Neural cell (in vitro differentiated cells): ENCODE results near the gene C16orf96. TPM values are rescaled to one million over a fixed set of nuclear protein-coding genes. Genes with fewer than 3 reads are reported as not detected.

Experiments
- H2AFZ ChIP-seq: fragments of 200-600, 300-800 bp; sonication (generic), shearing (Covaris generic); 2 replicates; pipeline ENCODE4 v1.6.0; 2014; ENCODE audit warnings: low read depth, mild to moderate bottlenecking, antibody characterized with exemption, low read length, moderate library complexity
- H3F3A ChIP-seq: fragments of 200-600 bp; shearing (Covaris generic); 2 replicates; pipeline ENCODE4 v1.6.1; 2016; ENCODE audit warnings: mild to moderate bottlenecking, moderate library complexity, mixed read lengths, antibody characterized with exemption, low read length; ENCODE audit not compliant: insufficient read depth, poor library complexity, severe bottlenecking
- H3K27ac ChIP-seq: fragments of 200-600, 300-800 bp; sonication (generic), shearing (Covaris generic); 2 replicates; pipeline ENCODE4 v1.5.1; 2014; ENCODE audit warnings: mild to moderate bottlenecking, low read length, moderate library complexity
- H3K27me3 ChIP-seq: fragments of 300-800, 200-600 bp; sonication (generic), shearing (Covaris generic); 2 replicates; pipeline ENCODE4 v1.6.0; 2014; ENCODE audit warnings: mild to moderate bottlenecking, low read depth, low read length, moderate library complexity; ENCODE audit not compliant: insufficient read depth
- H3K36me3 ChIP-seq: fragments of 300-800, 200-600 bp; sonication (generic), shearing (Covaris generic); 2 replicates; pipeline ENCODE4 v1.5.1; 2014; ENCODE audit warnings: mild to moderate bottlenecking, antibody characterized with exemption, low read length, moderate library complexity; ENCODE audit not compliant: insufficient read depth
- H3K4me2 ChIP-seq: fragments of 300-800, 200-600 bp; sonication (generic), shearing (Covaris generic); 2 replicates; pipeline ENCODE4 v1.6.0; 2014; ENCODE audit warnings: mild to moderate bottlenecking, low read length
- H3K4me3 ChIP-seq: fragments of 300-800, 200-600 bp; sonication (generic), shearing (Covaris generic); 2 replicates; pipeline ENCODE4 v1.5.1; 2014; ENCODE audit warnings: mild to moderate bottlenecking, low read length, moderate library complexity
- H3K79me2 ChIP-seq: fragments of 200-600 bp; shearing (Covaris generic); replicated peaks from 2 replicates; pipeline ENCODE4 v1.6.0; 2014; ENCODE audit warnings: mild to moderate bottlenecking, low read length, moderate library complexity; ENCODE audit not compliant: insufficient read depth
- H3K9ac ChIP-seq: fragments of 300-800, 200-600 bp; sonication (generic), shearing (Covaris generic); 2 replicates; pipeline ENCODE4 v1.6.1; 2016; ENCODE audit warnings: mild to moderate bottlenecking, low read length, mixed read lengths
- H3K9me2 ChIP-seq: fragments of 200-600 bp; shearing (Covaris generic); 2 replicates; pipeline ENCODE4 v1.6.1; 2016; ENCODE audit warnings: mild to moderate bottlenecking, low read length, mixed read lengths; ENCODE audit not compliant: insufficient read depth
- H3K9me3 ChIP-seq: fragments of 200-600, 300-800 bp; sonication (generic), shearing (Covaris generic); 2 replicates; pipeline ENCODE4 v1.6.1; 2016; ENCODE audit warnings: mild to moderate bottlenecking, mixed run types, low read length, moderate library complexity, mixed read lengths
- H4K20me1 ChIP-seq: fragments of 200-600 bp; shearing (Covaris generic); 2 replicates; pipeline ENCODE4 v1.6.1; 2016; ENCODE audit warnings: mild to moderate bottlenecking, mixed run types; ENCODE audit not compliant: insufficient read depth
- CTCF ChIP-seq: fragments of 450-650 bp; IDR thresholded peaks from 2 replicates; pipeline ENCODE4 v1.5.1; 2014; ENCODE audit warnings: antibody characterized with exemption, mild to moderate bottlenecking, moderate library complexity; ENCODE audit not compliant: poor library complexity, severe bottlenecking
- EP300 ChIP-seq: fragments of 450-650 bp; conservative IDR thresholded peaks from 2 replicates; pipeline ENCODE4 v1.6.1; 2014; ENCODE audit warnings: antibody characterized with exemption, mild to moderate bottlenecking, moderate library complexity; ENCODE audit not compliant: poor library complexity, severe bottlenecking
- EZH2 ChIP-seq: fragments of 200-600, 300-800 bp; shearing (Covaris generic), sonication (generic); IDR thresholded peaks from 2 replicates; pipeline ENCODE4 v1.6.1; 2014; ENCODE audit warnings: antibody characterized with exemption, low read length, borderline replicate concordance, mild to moderate bottlenecking; ENCODE audit not compliant: insufficient read depth, poor library complexity, severe bottlenecking
- MXI1 ChIP-seq: fragments of 450-650 bp; conservative IDR thresholded peaks from 2 replicates; pipeline ENCODE4 v1.6.1; 2014; ENCODE audit warnings: antibody characterized with exemption, mild to moderate bottlenecking; ENCODE audit not compliant: poor library complexity, severe bottlenecking
- POLR2AphosphoS5 ChIP-seq: IDR thresholded peaks from 2 replicates; pipeline ENCODE4 v1.6.1; 2012
- RAD21 ChIP-seq: fragments of 450-650 bp; conservative IDR thresholded peaks from 2 replicates; pipeline ENCODE4 v1.6.1; 2014; ENCODE audit warnings: antibody characterized with exemption, mild to moderate bottlenecking, moderate library complexity
- REST ChIP-seq: IDR thresholded peaks from 2 replicates; pipeline ENCODE4 v1.6.1; 2012; ENCODE audit warnings: borderline replicate concordance
- SMC3 ChIP-seq: fragments of 450-650 bp; conservative IDR thresholded peaks from 2 replicates; pipeline ENCODE4 v1.6.1; 2014; ENCODE audit warnings: antibody characterized with exemption, mild to moderate bottlenecking, moderate library complexity; ENCODE audit not compliant: poor library complexity
- TAF1 ChIP-seq: IDR thresholded peaks from 2 replicates; pipeline ENCODE4 v1.6.1; 2012; ENCODE audit warnings: low read depth
- polyA plus RNA-seq: library from polyadenylated mRNA; depleted of rRNA; stranded (reverse); fragments of >200 nt; gene quantifications from 2 replicates; pipeline ENCODE4 v1.2.3, GENCODE V29; 2014

Gene C16orf96
- polyA plus RNA-seq, 1 donor from 2014 or later: 0.21 TPM

- Histone ChIP-seq H3K4me3 (no peak overlapping the region), H3K27me3 (no peaks in the 10 kb centered on the region), H3K36me3 (no peaks in the 10 kb centered on the region), H2AFZ (no peak overlapping the region), H3F3A (no peaks in the 10 kb centered on the region), H3K9me3 (no peaks in the 10 kb centered on the region), H3K9ac (no peak overlapping the region), H3K9me2 (no peaks in the 10 kb centered on the region), H3K79me2 (peaks cover 53% of the 10 kb centered on the region), H3K4me2 (no peak overlapping the region), H4K20me1 (no peaks in the 10 kb centered on the region), H3K27ac (no peak overlapping the region)
- TF ChIP-seq POLR2AphosphoS5 (no peak), MXI1 (no peak), SMC3 (no peak), RAD21 (no peak)
These were observed 84.6 kb downstream of the C16orf96 start for GRCh38 chr16:4640572-4641305.

- H3K4me2 ChIP-seq: no peak overlapping the region
- H3K4me3 ChIP-seq: no peak overlapping the region
- H3K9me2 ChIP-seq: no peaks in the 10 kb centered on the region
- no peaks in the 10 kb centered on the region for H4K20me1 ChIP-seq
- H3K27ac ChIP-seq: no peak overlapping the region
- H3K36me3 ChIP-seq: no peaks in the 10 kb centered on the region
- no peak overlapping the region for H3K9ac ChIP-seq
- H3K9me3 ChIP-seq: no peaks in the 10 kb centered on the region
- peaks cover 51% of the 10 kb centered on the region for H3K79me2 ChIP-seq
- H3F3A ChIP-seq: no peaks in the 10 kb centered on the region
- TF ChIP-seq CTCF: no peak
- TF ChIP-seq REST: no peak
- TF ChIP-seq SMC3: no peak
- TF ChIP-seq RAD21: no peak
- no peak for TF ChIP-seq MXI1
- no peak for TF ChIP-seq POLR2AphosphoS5
- no peak for TF ChIP-seq EZH2
- no peak for TF ChIP-seq EP300
- no peak for TF ChIP-seq TAF1
- no peaks in the 10 kb centered on the region for H3K27me3 ChIP-seq
- no peak overlapping the region for H2AFZ ChIP-seq
These were observed 85.2 kb downstream of the C16orf96 start for GRCh38 chr16:4641306-4641687.
